HG03378 (cell line): Measurements from ENCODE around the gene CPAMD8.
"Not testable (repeated sequence)": the region's sequence is repeated elsewhere in the genome, so short reads cannot be mapped to it uniquely, and the experiment has no call there.

Experiments used
- ATAC-seq: cut with Tn5 transposase; IDR thresholded peaks from one replicate; pipeline ENCODE4 v1.9.1; 2021; ENCODE audit warnings: mild to moderate bottlenecking, moderate library complexity; ENCODE audit not compliant: unreplicated experiment

The CPAMD8 gene

GRCh38 chr19:16951529-16951928 is 75.1 kb downstream of the CPAMD8 start:
- no peak for ATAC-seq

GRCh38 chr19:16949496-16950023 is 77.0 kb downstream of the CPAMD8 start:
- ATAC-seq, result no peak

- no peak for ATAC-seq
Observed at GRCh38 chr19:16946951-16947940, 79.4 kb downstream of the CPAMD8 start.

GRCh38 chr19:16945762-16946465 is 80.7 kb downstream of the CPAMD8 start:
- no peak for ATAC-seq

GRCh38 chr19:16945364-16945714 is 81.3 kb downstream of the CPAMD8 start:
- ATAC-seq, result no peak

GRCh38 chr19:16944626-16945363 is 81.8 kb downstream of the CPAMD8 start:
- ATAC-seq, result no peak

- ATAC-seq, result no peak
Observed at GRCh38 chr19:16943942-16944625, 82.5 kb downstream of the CPAMD8 start.

GRCh38 chr19:16943090-16943489 is 83.5 kb downstream of the CPAMD8 start:
- ATAC-seq, result not testable (repeated sequence)

GRCh38 chr19:16942583-16942982 is 84.0 kb downstream of the CPAMD8 start:
- no peak for ATAC-seq

GRCh38 chr19:16940626-16941025 is 86.0 kb downstream of the CPAMD8 start:
- ATAC-seq, result no peak

- ATAC-seq, result not testable (repeated sequence)
Observed at GRCh38 chr19:16940063-16940462, 86.5 kb downstream of the CPAMD8 start.

- no peak for ATAC-seq
Observed at GRCh38 chr19:16938211-16938610, 88.4 kb downstream of the CPAMD8 start.

GRCh38 chr19:16937796-16938195 is 88.8 kb downstream of the CPAMD8 start:
- not testable (repeated sequence) for ATAC-seq

- no peak for ATAC-seq
Observed at GRCh38 chr19:16936901-16937300, 89.7 kb downstream of the CPAMD8 start.

- no peak for ATAC-seq
Observed at GRCh38 chr19:16934489-16934888, 92.1 kb downstream of the CPAMD8 start.

- ATAC-seq, result no peak
Observed at GRCh38 chr19:16931306-16931705, 95.3 kb downstream of the CPAMD8 start.

GRCh38 chr19:16930753-16931152 is 95.9 kb downstream of the CPAMD8 start:
- no peak for ATAC-seq

- ATAC-seq, result no peak
Observed at GRCh38 chr19:16928916-16929315, 97.7 kb downstream of the CPAMD8 start.

- ATAC-seq, result no peak
Observed at GRCh38 chr19:16928351-16928750, 98.3 kb downstream of the CPAMD8 start.

- ATAC-seq, result no peak
Observed at GRCh38 chr19:16927883-16928282, 98.7 kb downstream of the CPAMD8 start.
